Measurements from ENCODE around the gene TMEM219.

The TMEM219 gene

GRCh38 chr16:29995324-29995910, 33.5 kb downstream of the TMEM219 start, which contains the start of gene HIRIP3:
Gene HIRIP3 (minus strand): TSS chr16:29995617. CDS start chr16:29995605, 12 bp downstream.
- DNase-seq (ENCODE audit: low read depth): peak; percentile 64

GRCh38 chr16:29995911-29996765, 34.3 kb downstream of the TMEM219 start, which contains the start of gene INO80E:
Gene INO80E (plus strand): TSS chr16:29996241. CDS start chr16:29996311, 70 bp downstream.
- DNase-seq (ENCODE audit: low read depth): peak; percentile 81

GRCh38 chr16:29996766-29997250, 34.9 kb downstream of the TMEM219 start:
- DNase-seq (ENCODE audit: low read depth): no peak

GRCh38 chr16:29999605-30000004, 37.7 kb downstream of the TMEM219 start:
- DNase-seq (ENCODE audit: low read depth): no peak

- DNase-seq (ENCODE audit: low read depth): no peak
Observed at GRCh38 chr16:30000735-30001631, 39.1 kb downstream of the TMEM219 start.

GRCh38 chr16:30002614-30003346, 40.9 kb downstream of the TMEM219 start:
- DNase-seq (ENCODE audit: low read depth): no peak

- no peak for DNase-seq (ENCODE audit: low read depth)
Observed at GRCh38 chr16:30003670-30004423, 42.0 kb downstream of the TMEM219 start.

GRCh38 chr16:30004424-30004776, 42.5 kb downstream of the TMEM219 start:
- no peak for DNase-seq (ENCODE audit: low read depth)

- DNase-seq (ENCODE audit: low read depth): no peak
Observed at GRCh38 chr16:30004811-30005242, 42.9 kb downstream of the TMEM219 start.

- no peak for DNase-seq (ENCODE audit: low read depth)
Observed at GRCh38 chr16:30005341-30006094, 43.6 kb downstream of the TMEM219 start.

- no peak for DNase-seq (ENCODE audit: low read depth)
Observed at GRCh38 chr16:30006095-30006473, 44.2 kb downstream of the TMEM219 start.

GRCh38 chr16:30006659-30007377, 44.9 kb downstream of the TMEM219 start:
- no peak for DNase-seq (ENCODE audit: low read depth)

- no peak for DNase-seq (ENCODE audit: low read depth)
Observed at GRCh38 chr16:30007378-30007895, 45.6 kb downstream of the TMEM219 start.

- DNase-seq (ENCODE audit: low read depth): no peak
Observed at GRCh38 chr16:30009085-30009862, 47.4 kb downstream of the TMEM219 start.

GRCh38 chr16:30009990-30010843, 48.3 kb downstream of the TMEM219 start:
- DNase-seq (ENCODE audit: low read depth): no peak

GRCh38 chr16:30010844-30011713, 49.2 kb downstream of the TMEM219 start, which contains the start of gene DOC2A:
Gene DOC2A (minus strand): TSS chr16:30011027. CDS start chr16:30010222, 805 bp downstream.
- DNase-seq (ENCODE audit: low read depth): no peak
